NCI-H2227 treated with DMSO at 0.1 percent for 48 hours (cell line): ENCODE measurements around the gene BFAR.
"Not testable (repeated sequence)": the region's sequence is repeated elsewhere in the genome, so short reads cannot be mapped to it uniquely, and the experiment has no call there.

ENCODE experiments used
- DNase-seq: peaks from one replicate; lab custom pipeline; 2025; lab: John Stamatoyannopoulos, UW

The BFAR gene

GRCh38 chr16:14632693-14633569 lies at the start of gene BFAR:
BFAR (plus strand) TSS chr16:14632951; CDS start chr16:14644347, 11,396 bp downstream.
- DNase-seq, result peak; percentile 95

- no peak for DNase-seq
These were observed 47.5 kb upstream of the BFAR start for GRCh38 chr16:14585287-14585686.

- no peak for DNase-seq
These were observed 46.0 kb upstream of the BFAR start for GRCh38 chr16:14586637-14587305.

GRCh38 chr16:14600164-14600563 lies 32.6 kb upstream of the BFAR start:
- DNase-seq, result no peak

GRCh38 chr16:14602443-14602963 lies 30.2 kb upstream of the BFAR start:
- DNase-seq, result no peak

GRCh38 chr16:14606102-14606501 lies 26.6 kb upstream of the BFAR start:
- DNase-seq, result no peak

- no peak for DNase-seq
These were observed 24.6 kb upstream of the BFAR start for GRCh38 chr16:14608111-14608566.

- DNase-seq, result no peak
These were observed 24.1 kb upstream of the BFAR start for GRCh38 chr16:14608604-14609003.

- no peak for DNase-seq
These were observed 23.0 kb upstream of the BFAR start for GRCh38 chr16:14609716-14610115.

GRCh38 chr16:14611660-14612059 lies 21.1 kb upstream of the BFAR start:
- DNase-seq, result no peak

GRCh38 chr16:14613991-14614390 lies 18.8 kb upstream of the BFAR start:
- DNase-seq, result no peak

- no peak for DNase-seq
These were observed 16.5 kb upstream of the BFAR start for GRCh38 chr16:14616280-14616679.

GRCh38 chr16:14618566-14618965 lies 14.2 kb upstream of the BFAR start:
- DNase-seq, result no peak

- DNase-seq, result no peak
These were observed 5.7 kb upstream of the BFAR start for GRCh38 chr16:14627078-14627477.

GRCh38 chr16:14628806-14629611 lies 3.7 kb upstream of the BFAR start:
- DNase-seq, result no peak

GRCh38 chr16:14629612-14629918 lies 3.2 kb upstream of the BFAR start:
- DNase-seq, result no peak

- peak; percentile 96 for DNase-seq
These were observed 2.7 kb upstream of the BFAR start, which contains the start of gene PARN for GRCh38 chr16:14629919-14630619. PARN (minus strand) TSS chr16:14630260; CDS start chr16:14630125, 135 bp downstream.

- not testable (repeated sequence) for DNase-seq
These were observed 2.0 kb upstream of the BFAR start for GRCh38 chr16:14630620-14631330.

GRCh38 chr16:14634389-14634725 lies 1.6 kb downstream of the BFAR start:
- no peak for DNase-seq

GRCh38 chr16:14635395-14636165 lies 2.8 kb downstream of the BFAR start:
- DNase-seq, result no peak
